IMR-90 (cell line): Measurements from ENCODE around the gene USP25. TPM values are rescaled to one million over a fixed set of nuclear protein-coding genes. Genes with fewer than 3 reads are reported as not detected.

Experiments used
- ATAC-seq: fragments of 200-7000 bp; cut with Tn5 transposase; 2 replicates; pipeline ENCODE4 v1.9.1; 2020; ENCODE audit warnings: low read depth, mild to moderate bottlenecking, moderate library complexity
- BruUV-seq: library from RNA; stranded (reverse); fragments of 400-500 nt; replicated peaks from 2 replicates; lab custom pipeline; 2021; lab: Mats Ljungman, UMichigan
- CTCF ChIA-PET: fragments of 300-600 bp; formaldehyde crosslinking; extraction: SDS; loops from one replicate; lab custom pipeline; 2021; ENCODE audit warnings: antibody characterized with exemption; lab: Yijun Ruan, JAX
- POLR2A ChIA-PET: fragments of 300-600 bp; sonication (Branson Sonifier 250); formaldehyde crosslinking; loops from one replicate; lab custom pipeline; 2022; ENCODE audit warnings: antibody characterized with exemption; ENCODE audit not compliant: unreplicated experiment; lab: Charles Lee
- DNase-seq: peaks from one replicate; pipeline ENCODE4 v3.0.0; 2013
- H2AFZ ChIP-seq: replicated peaks from 2 replicates; pipeline ENCODE3; 2013; ENCODE audit warnings: low read length, mild to moderate bottlenecking; ENCODE audit not compliant: poor library complexity
- H2AK5ac ChIP-seq: 2 replicates; pipeline ENCODE4 v1.6.1; 2013; ENCODE audit warnings: low read depth, low read length, inconsistent platforms
- H2AK9ac ChIP-seq: replicated peaks from 2 replicates; pipeline ENCODE3; 2013; ENCODE audit warnings: mild to moderate bottlenecking, low read depth, low read length, moderate library complexity; ENCODE audit not compliant: poor library complexity
- H2BK120ac ChIP-seq: 2 replicates; pipeline ENCODE4 v1.6.1; 2013; ENCODE audit warnings: low read depth, low read length, inconsistent platforms
- H2BK15ac ChIP-seq: 3 replicates; pipeline ENCODE4 v1.6.1; 2013; ENCODE audit warnings: low read depth, low read length, inconsistent platforms
- H2BK20ac ChIP-seq: 2 replicates; pipeline ENCODE4 v1.6.1; 2013; ENCODE audit warnings: low read depth, mild to moderate bottlenecking, inconsistent platforms, low read length, moderate library complexity
- H2BK5ac ChIP-seq: 2 replicates; pipeline ENCODE4 v1.6.1; 2013; ENCODE audit warnings: mild to moderate bottlenecking, low read depth, low read length, inconsistent platforms; ENCODE audit not compliant: poor library complexity, severe bottlenecking
- H3K14ac ChIP-seq: replicated peaks from 2 replicates; pipeline ENCODE4 v1.6.1; 2013; ENCODE audit warnings: low read depth, low read length, inconsistent platforms
- H3K18ac ChIP-seq: 2 replicates; pipeline ENCODE4 v1.6.1; 2013; ENCODE audit warnings: low read depth, low read length, control low read depth
- H3K23ac ChIP-seq: 2 replicates; pipeline ENCODE4 v1.6.1; 2013; ENCODE audit warnings: low read depth, low read length, inconsistent platforms
- H3K27ac ChIP-seq: 2 replicates; pipeline ENCODE4 v1.5.1; 2013; ENCODE audit warnings: mild to moderate bottlenecking, control low read depth, low read length; ENCODE audit not compliant: insufficient read depth
- H3K27me3 ChIP-seq: 2 replicates; pipeline ENCODE4 v1.6.1; 2013; ENCODE audit warnings: low read length; ENCODE audit not compliant: control insufficient read depth, insufficient read depth
- H3K36me3 ChIP-seq: 2 replicates; pipeline ENCODE4 v1.6.1; 2013; ENCODE audit warnings: low read length, mixed read lengths; ENCODE audit not compliant: control insufficient read depth, insufficient read depth
- H3K4ac ChIP-seq: 2 replicates; pipeline ENCODE4 v1.6.1; 2013; ENCODE audit warnings: low read depth, low read length, inconsistent platforms
- H3K4me1 ChIP-seq: 2 replicates; pipeline ENCODE4 v1.6.1; 2013; ENCODE audit warnings: low read length, mixed read lengths; ENCODE audit not compliant: control insufficient read depth, insufficient read depth
- H3K4me2 ChIP-seq: 2 replicates; pipeline ENCODE4 v1.6.1; 2013; ENCODE audit warnings: low read depth, mild to moderate bottlenecking, control low read depth, low read length, moderate library complexity
- H3K4me3 ChIP-seq: 2 replicates; pipeline ENCODE4 v1.5.1; 2013; ENCODE audit warnings: low read depth, mild to moderate bottlenecking, control low read depth, low read length, moderate library complexity; ENCODE audit not compliant: insufficient read depth
- H3K56ac ChIP-seq: 2 replicates; pipeline ENCODE4 v1.6.1; 2013; ENCODE audit warnings: low read length, inconsistent platforms; ENCODE audit not compliant: insufficient read depth; ENCODE audit errors: extremely low read depth
- H3K79me1 ChIP-seq, 2 experiments: 2 replicates each; pipeline ENCODE4 v1.6.1; 2013; ENCODE audit warnings: low read length in 2 of 2, inconsistent platforms in 1 of 2, low read depth in 1 of 2
- H3K9ac ChIP-seq: 2 replicates; pipeline ENCODE4 v1.6.1; 2013; ENCODE audit warnings: low read depth, low read length, control low read depth
- H3K9me1 ChIP-seq: 2 replicates; pipeline ENCODE4 v1.6.1; 2013; ENCODE audit warnings: low read length, inconsistent platforms; ENCODE audit not compliant: insufficient read depth
- H3K9me3 ChIP-seq: 2 replicates; pipeline ENCODE4 v1.6.1; 2013; ENCODE audit warnings: low read length; ENCODE audit not compliant: control insufficient read depth, insufficient read depth
- H4K20me1 ChIP-seq: 2 replicates; pipeline ENCODE4 v1.6.1; 2013; ENCODE audit warnings: low read length, inconsistent platforms; ENCODE audit not compliant: insufficient read depth
- H4K5ac ChIP-seq: 2 replicates; pipeline ENCODE4 v1.6.1; 2013; ENCODE audit warnings: mild to moderate bottlenecking, low read depth, low read length, control low read depth
- H4K8ac ChIP-seq, 2 experiments: 2 replicates each; pipeline ENCODE4 v1.6.1; 2013; ENCODE audit warnings: low read depth in 2 of 2, low read length in 2 of 2, control low read depth in 1 of 2, inconsistent platforms in 1 of 2
- H4K91ac ChIP-seq: 2 replicates; pipeline ENCODE4 v1.6.1; 2013; ENCODE audit warnings: low read depth, low read length, inconsistent platforms; ENCODE audit not compliant: insufficient read depth
- BHLHE40 ChIP-seq: fragments of 150-350 bp; IDR thresholded peaks from 2 replicates; pipeline ENCODE4 v1.6.1; 2016; ENCODE audit warnings: mild to moderate bottlenecking, low read depth, low read length
- CEBPB ChIP-seq: IDR thresholded peaks from 2 replicates; pipeline ENCODE4 v1.6.1; 2012; ENCODE audit warnings: low read depth, low read length, improper control_type of control experiment
- CHD1 ChIP-seq: IDR thresholded peaks from 2 replicates; pipeline ENCODE4 v1.6.1; 2012; ENCODE audit warnings: low read depth, low read length, improper control_type of control experiment
- FOS ChIP-seq: fragments of 150-350 bp; IDR thresholded peaks from 2 replicates; pipeline ENCODE4 v1.6.1; 2016; ENCODE audit warnings: low read depth, low read length
- MAFK ChIP-seq: IDR thresholded peaks from 2 replicates; pipeline ENCODE4 v1.6.1; 2012; ENCODE audit warnings: low read depth, low read length, improper control_type of control experiment
- MAZ ChIP-seq: IDR thresholded peaks from 2 replicates; pipeline ENCODE4 v1.6.1; 2012; ENCODE audit warnings: low read depth, mild to moderate bottlenecking, low read length, improper control_type of control experiment, moderate library complexity, borderline replicate concordance
- MXI1 ChIP-seq: IDR thresholded peaks from 2 replicates; pipeline ENCODE4 v1.6.1; 2012; ENCODE audit warnings: low read depth, mild to moderate bottlenecking, low read length, moderate library complexity, borderline replicate concordance
- NFE2L2 ChIP-seq: fragments of 150-350 bp; IDR thresholded peaks from 2 replicates; pipeline ENCODE4 v1.6.1; 2016; ENCODE audit warnings: low read depth, mild to moderate bottlenecking, low read length
- POLR2A ChIP-seq: IDR thresholded peaks from 2 replicates; pipeline ENCODE4 v1.6.1; 2012; ENCODE audit warnings: mild to moderate bottlenecking, low read depth, low read length
- RAD21 ChIP-seq: IDR thresholded peaks from 2 replicates; pipeline ENCODE4 v1.6.1; 2012; ENCODE audit warnings: low read length, improper control_type of control experiment
- RFX5 ChIP-seq: IDR thresholded peaks from 2 replicates; pipeline ENCODE4 v1.8.0; 2012; ENCODE audit warnings: low read depth, mild to moderate bottlenecking, low read length, moderate library complexity
- SMC3 ChIP-seq: fragments of 150-350 bp; IDR thresholded peaks from 2 replicates; pipeline ENCODE4 v1.6.1; 2016; ENCODE audit warnings: low read depth, mild to moderate bottlenecking, antibody characterized with exemption, low read length, moderate library complexity
- WGBS, 2 experiments: methylation state at CpG; one replicate each; pipeline versions ENCODE4 v1.1.5 to v1.1.7; 2013; ENCODE audit warnings: missing lambda C conversion rate in 2 of 2; ENCODE audit not compliant: insufficient read length in 1 of 2; ENCODE audit errors: extremely low coverage in 2 of 2; 5-methylcytosine and 5-hydroxymethylcytosine counted together
- dilution Hi-C: fragments of 300-500 bp; cut with HindIII; formaldehyde crosslinking; loops from one replicate; pipeline ENCODE4 v1.14.3; 2018; ENCODE audit warnings: low sequenced_read_pairs; ENCODE audit not compliant: unreplicated experiment
- in situ Hi-C: fragments of 300-500 bp; cut with MboI; formaldehyde crosslinking; loops from 3 replicates; pipeline ENCODE4 v1.14.3; 2019; ENCODE audit warnings: low sequenced_read_pairs, inconsistent platforms, mixed read lengths
- intact Hi-C: fragments of 100-400 bp; cut with micrococcal nuclease; formaldehyde crosslinking; loops from 2 replicates; pipeline ENCODE4 v1.10.0; 2022
- polyA plus RNA-seq, 3 experiments: library from polyadenylated mRNA; depleted of rRNA; stranded (reverse); fragments of >200 nt; gene quantifications; 2 replicates each; pipeline ENCODE4 v1.2.3, GENCODE V29; 2012; ENCODE audit warnings: low replicate concordance in 1 of 3
- total RNA-seq: library from RNA; depleted of rRNA; stranded (reverse); fragments of >200 nt; gene quantifications from 2 replicates; pipeline ENCODE4 v1.2.3, GENCODE V29; 2012
- TF ChIP-seq, protein P1 (sequence below): conservative IDR thresholded peaks from 2 replicates; pipeline ENCODE4 v1.5.1; 2012; ENCODE audit warnings: mild to moderate bottlenecking, low read depth, low read length, improper control_type of control experiment
- TF ChIP-seq, protein P2 (sequence below): fragments of 150-350 bp; IDR thresholded peaks from 2 replicates; pipeline ENCODE4 v1.6.1; 2017; ENCODE audit warnings: mild to moderate bottlenecking, antibody characterized with exemption, low read length, low read depth
- TF ChIP-seq, protein P3 (sequence below): fragments of 150-350 bp; IDR thresholded peaks from 2 replicates; pipeline ENCODE4 v1.6.1; 2016; ENCODE audit warnings: low read depth, mild to moderate bottlenecking, low read length, moderate library complexity, borderline replicate concordance

Gene USP25
- total and polyA plus RNA-seq, 2 of the 4 experiments (the other 2 are of a cell fraction), result 9.3 to 23.3 TPM

DNA sequence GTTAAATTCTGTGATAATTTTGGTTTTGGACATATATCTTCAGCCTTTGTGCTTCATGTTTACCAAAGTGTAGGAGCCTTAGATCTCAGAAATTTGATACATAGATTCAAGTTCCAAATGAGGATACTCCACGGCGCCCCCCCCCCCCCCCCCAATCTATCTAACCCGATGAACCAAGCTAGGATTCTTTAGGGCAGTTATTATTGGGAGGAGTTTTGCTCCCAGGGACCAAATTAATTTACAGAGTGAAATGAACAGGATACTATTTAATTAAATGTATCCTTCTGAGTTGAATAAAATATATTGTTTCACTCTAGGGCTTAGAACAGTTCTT lies 3.2 kb downstream of the USP25 start:
- H4K8ac ChIP-seq, result no peak overlapping the region
- no peak for ATAC-seq
- no peak for DNase-seq
- ChIA-PET CTCF (no interaction called here), POLR2A (interaction anchor here (0.6 kb wide), 1 partner anchor 49 kb away, joined by 6 read pairs; no protein-coding TSS in a partner anchor)
- H4K91ac ChIP-seq, result no peak overlapping the region
- H2BK15ac ChIP-seq, result no peak overlapping the region
- no peak for TF ChIP-seq CHD1
- TF ChIP-seq, protein P1, sequence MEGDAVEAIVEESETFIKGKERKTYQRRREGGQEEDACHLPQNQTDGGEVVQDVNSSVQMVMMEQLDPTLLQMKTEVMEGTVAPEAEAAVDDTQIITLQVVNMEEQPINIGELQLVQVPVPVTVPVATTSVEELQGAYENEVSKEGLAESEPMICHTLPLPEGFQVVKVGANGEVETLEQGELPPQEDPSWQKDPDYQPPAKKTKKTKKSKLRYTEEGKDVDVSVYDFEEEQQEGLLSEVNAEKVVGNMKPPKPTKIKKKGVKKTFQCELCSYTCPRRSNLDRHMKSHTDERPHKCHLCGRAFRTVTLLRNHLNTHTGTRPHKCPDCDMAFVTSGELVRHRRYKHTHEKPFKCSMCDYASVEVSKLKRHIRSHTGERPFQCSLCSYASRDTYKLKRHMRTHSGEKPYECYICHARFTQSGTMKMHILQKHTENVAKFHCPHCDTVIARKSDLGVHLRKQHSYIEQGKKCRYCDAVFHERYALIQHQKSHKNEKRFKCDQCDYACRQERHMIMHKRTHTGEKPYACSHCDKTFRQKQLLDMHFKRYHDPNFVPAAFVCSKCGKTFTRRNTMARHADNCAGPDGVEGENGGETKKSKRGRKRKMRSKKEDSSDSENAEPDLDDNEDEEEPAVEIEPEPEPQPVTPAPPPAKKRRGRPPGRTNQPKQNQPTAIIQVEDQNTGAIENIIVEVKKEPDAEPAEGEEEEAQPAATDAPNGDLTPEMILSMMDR, result no peak
- TF ChIP-seq NFE2L2, result no peak
- TF ChIP-seq POLR2A, result no peak
- TF ChIP-seq, protein P2, sequence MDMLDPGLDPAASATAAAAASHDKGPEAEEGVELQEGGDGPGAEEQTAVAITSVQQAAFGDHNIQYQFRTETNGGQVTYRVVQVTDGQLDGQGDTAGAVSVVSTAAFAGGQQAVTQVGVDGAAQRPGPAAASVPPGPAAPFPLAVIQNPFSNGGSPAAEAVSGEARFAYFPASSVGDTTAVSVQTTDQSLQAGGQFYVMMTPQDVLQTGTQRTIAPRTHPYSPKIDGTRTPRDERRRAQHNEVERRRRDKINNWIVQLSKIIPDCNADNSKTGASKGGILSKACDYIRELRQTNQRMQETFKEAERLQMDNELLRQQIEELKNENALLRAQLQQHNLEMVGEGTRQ, result no peak
- TF ChIP-seq, protein P3, sequence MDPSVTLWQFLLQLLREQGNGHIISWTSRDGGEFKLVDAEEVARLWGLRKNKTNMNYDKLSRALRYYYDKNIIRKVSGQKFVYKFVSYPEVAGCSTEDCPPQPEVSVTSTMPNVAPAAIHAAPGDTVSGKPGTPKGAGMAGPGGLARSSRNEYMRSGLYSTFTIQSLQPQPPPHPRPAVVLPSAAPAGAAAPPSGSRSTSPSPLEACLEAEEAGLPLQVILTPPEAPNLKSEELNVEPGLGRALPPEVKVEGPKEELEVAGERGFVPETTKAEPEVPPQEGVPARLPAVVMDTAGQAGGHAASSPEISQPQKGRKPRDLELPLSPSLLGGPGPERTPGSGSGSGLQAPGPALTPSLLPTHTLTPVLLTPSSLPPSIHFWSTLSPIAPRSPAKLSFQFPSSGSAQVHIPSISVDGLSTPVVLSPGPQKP, result no peak
- TF ChIP-seq RAD21, result no peak
- no peak for TF ChIP-seq CEBPB
- no peak for TF ChIP-seq BHLHE40
- no peak for TF ChIP-seq FOS
- TF ChIP-seq SMC3, result no peak
- TF ChIP-seq MXI1, result no peak
- no peak for TF ChIP-seq RFX5
- no peak for TF ChIP-seq MAFK
- TF ChIP-seq MAZ, result no peak
- H4K20me1 ChIP-seq, result peaks cover 11% of the 10 kb centered on the region; the same call in 1 of the 2 replicates
- peak overlapping the region; percentile 77; the same call in 1 of the 2 replicates for H3K23ac ChIP-seq
- H3K4me1 ChIP-seq, result peaks cover 3% of the 10 kb centered on the region; the same call in 1 of the 2 replicates
- no peak overlapping the region for H2AK9ac ChIP-seq
- H3K27ac ChIP-seq, result no peak overlapping the region
- no peak overlapping the region for H3K9ac ChIP-seq
- H3K27me3 ChIP-seq, result no peaks in the 10 kb centered on the region
- no peak overlapping the region for H3K18ac ChIP-seq
- peaks cover 10 to 38% of the 10 kb centered on the region in 2 experiments; a peak in 3 of 4 replicates for H3K79me1 ChIP-seq
- no peak overlapping the region for H2BK5ac ChIP-seq
- no peaks in the 10 kb centered on the region for H3K9me3 ChIP-seq
- no peak overlapping the region for H2BK120ac ChIP-seq
- no peak overlapping the region for H3K4ac ChIP-seq
- peak overlapping the region; percentile 76 for H3K4me2 ChIP-seq
- H3K14ac ChIP-seq, result no peak overlapping the region
- no peak overlapping the region for H2AFZ ChIP-seq
- dilution Hi-C loops (no loop called here), intact Hi-C loops (loop anchor here (5.0 kb wide), 1 partner anchor 109 kb away; no protein-coding TSS in a partner anchor), in situ Hi-C loops (no loop called here)
- H3K36me3 ChIP-seq, result no peaks in the 10 kb centered on the region
- no peak overlapping the region for H2BK20ac ChIP-seq
- no TSS peak for BruUV-seq
- no CpG with 5 or more reads among the region's 3 CpGs for WGBS, 2 experiments
- 0 out of 2 replicates have a peak, but pooled peaks cover 2% of the 10 kb centered on the region for H3K9me1 ChIP-seq
- H4K5ac ChIP-seq, result peak overlapping the region; percentile 63; the same call in 1 of the 2 replicates
- no peak overlapping the region for H2AK5ac ChIP-seq
- H3K4me3 ChIP-seq, result no peak overlapping the region
- no peak overlapping the region for H3K56ac ChIP-seq
